HG02840 (cell line): ENCODE results near the gene HOXD8.

Experiments used
- ATAC-seq: cut with Tn5 transposase; IDR thresholded peaks from one replicate; pipeline ENCODE4 v1.9.1; 2021; ENCODE audit warnings: mild to moderate bottlenecking, moderate library complexity, moderate number of reproducible peaks; ENCODE audit not compliant: unreplicated experiment, low FRiP score

Gene HOXD8

GRCh38 chr2:176140513-176141317 is 11.2 kb downstream of the HOXD8 start:
- ATAC-seq = no peak

- ATAC-seq = no peak
Measured at GRCh38 chr2:176142281-176142680, 12.8 kb downstream of the HOXD8 start.

GRCh38 chr2:176145085-176145969 is 15.8 kb downstream of the HOXD8 start:
- ATAC-seq = no peak

GRCh38 chr2:176146101-176146500 is 16.6 kb downstream of the HOXD8 start:
- no peak for ATAC-seq

GRCh38 chr2:176146645-176147044 is 17.1 kb downstream of the HOXD8 start:
- no peak for ATAC-seq

GRCh38 chr2:176147210-176147799 is 17.8 kb downstream of the HOXD8 start:
- no peak for ATAC-seq

GRCh38 chr2:176147800-176148496 is 18.4 kb downstream of the HOXD8 start:
- ATAC-seq = no peak

- ATAC-seq = no peak
Measured at GRCh38 chr2:176148751-176149421, 19.4 kb downstream of the HOXD8 start.

- no peak for ATAC-seq
Measured at GRCh38 chr2:176149481-176149938, 20.0 kb downstream of the HOXD8 start.

- ATAC-seq = no peak
Measured at GRCh38 chr2:176149939-176150583, 20.6 kb downstream of the HOXD8 start.

GRCh38 chr2:176150584-176151441 is 21.3 kb downstream of the HOXD8 start:
- ATAC-seq = no peak

- ATAC-seq = no peak
Measured at GRCh38 chr2:176151442-176152287, 22.2 kb downstream of the HOXD8 start, which contains the start of gene HOXD4. HOXD4 (plus strand) TSS chr2:176151550; CDS start chr2:176151634, 84 bp downstream.

GRCh38 chr2:176152350-176153181 is 23.1 kb downstream of the HOXD8 start:
- no peak for ATAC-seq

GRCh38 chr2:176154576-176155252 is 25.2 kb downstream of the HOXD8 start:
- no peak for ATAC-seq

GRCh38 chr2:176155356-176156044 is 26.0 kb downstream of the HOXD8 start:
- no peak for ATAC-seq
